ENCODE measurements around the gene ZKSCAN4. TPM values are rescaled to one million over a fixed set of nuclear protein-coding genes. Genes with fewer than 3 reads are reported as not detected.

The ZKSCAN4 gene
- total and polyA plus RNA-seq, 10 of the 15 experiments (the other 5 are each of a cell fraction or from before 2014, with no cell fraction given): 3.0 to 6.5 (median 5.0) TPM

- no peak for TF ChIP-seq CUX1 (IDR thresholded peaks at IDR 0.05; ENCODE audit: insufficient replicate concordance, low read depth, low read length)
- no peak for TF ChIP-seq ZZZ3 (IDR thresholded peaks at IDR 0.05; ENCODE audit: control insufficient read depth, insufficient read length, low read depth)
- TF ChIP-seq, protein P1, sequence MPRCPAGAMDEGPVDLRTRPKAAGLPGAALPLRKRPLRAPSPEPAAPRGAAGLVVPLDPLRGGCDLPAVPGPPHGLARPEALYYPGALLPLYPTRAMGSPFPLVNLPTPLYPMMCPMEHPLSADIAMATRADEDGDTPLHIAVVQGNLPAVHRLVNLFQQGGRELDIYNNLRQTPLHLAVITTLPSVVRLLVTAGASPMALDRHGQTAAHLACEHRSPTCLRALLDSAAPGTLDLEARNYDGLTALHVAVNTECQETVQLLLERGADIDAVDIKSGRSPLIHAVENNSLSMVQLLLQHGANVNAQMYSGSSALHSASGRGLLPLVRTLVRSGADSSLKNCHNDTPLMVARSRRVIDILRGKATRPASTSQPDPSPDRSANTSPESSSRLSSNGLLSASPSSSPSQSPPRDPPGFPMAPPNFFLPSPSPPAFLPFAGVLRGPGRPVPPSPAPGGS (IDR thresholded peaks at IDR 0.05; ENCODE audit: borderline replicate concordance, insufficient read depth, low read depth, low read length, poor library complexity, severe bottlenecking): no peak
- TF ChIP-seq, protein P2, sequence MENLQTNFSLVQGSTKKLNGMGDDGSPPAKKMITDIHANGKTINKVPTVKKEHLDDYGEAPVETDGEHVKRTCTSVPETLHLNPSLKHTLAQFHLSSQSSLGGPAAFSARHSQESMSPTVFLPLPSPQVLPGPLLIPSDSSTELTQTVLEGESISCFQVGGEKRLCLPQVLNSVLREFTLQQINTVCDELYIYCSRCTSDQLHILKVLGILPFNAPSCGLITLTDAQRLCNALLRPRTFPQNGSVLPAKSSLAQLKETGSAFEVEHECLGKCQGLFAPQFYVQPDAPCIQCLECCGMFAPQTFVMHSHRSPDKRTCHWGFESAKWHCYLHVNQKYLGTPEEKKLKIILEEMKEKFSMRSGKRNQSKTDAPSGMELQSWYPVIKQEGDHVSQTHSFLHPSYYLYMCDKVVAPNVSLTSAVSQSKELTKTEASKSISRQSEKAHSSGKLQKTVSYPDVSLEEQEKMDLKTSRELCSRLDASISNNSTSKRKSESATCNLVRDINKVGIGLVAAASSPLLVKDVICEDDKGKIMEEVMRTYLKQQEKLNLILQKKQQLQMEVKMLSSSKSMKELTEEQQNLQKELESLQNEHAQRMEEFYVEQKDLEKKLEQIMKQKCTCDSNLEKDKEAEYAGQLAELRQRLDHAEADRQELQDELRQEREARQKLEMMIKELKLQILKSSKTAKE (IDR thresholded peaks at IDR 0.05; ENCODE audit: low read depth, poor library complexity, severe bottlenecking): peak; percentile 17
- TF ChIP-seq KDM1A (IDR thresholded peaks at IDR 0.05; ENCODE audit: borderline replicate concordance): no peak
- TF ChIP-seq MEF2B (IDR thresholded peaks at IDR 0.05; ENCODE audit: partially characterized antibody, poor library complexity, severe bottlenecking): no peak
- no peak for TF ChIP-seq REST (IDR thresholded peaks at IDR 0.05; ENCODE audit: low read depth, low read length)
- TF ChIP-seq CEBPB (IDR thresholded peaks at IDR 0.05; ENCODE audit: borderline replicate concordance in 1 of 2, low read depth in 2 of 2, low read length in 2 of 2): no peak
- no peak for TF ChIP-seq STAT3 (IDR thresholded peaks at IDR 0.05; ENCODE audit: low read depth, low read length)
- TF ChIP-seq CEBPZ (IDR thresholded peaks at IDR 0.05; ENCODE audit: low read depth, low read length): no peak
- no peak for TF ChIP-seq ESRRA (IDR thresholded peaks at IDR 0.05; ENCODE audit: low read length)
These were observed 15.1 kb upstream of the ZKSCAN4 start, which contains the start of gene ZSCAN26 (continued) for GRCh38 chr6:28266962-28267694.

Data from GM12878 (cell line).